Measurements from ENCODE around the gene EXOSC1.

DNA sequence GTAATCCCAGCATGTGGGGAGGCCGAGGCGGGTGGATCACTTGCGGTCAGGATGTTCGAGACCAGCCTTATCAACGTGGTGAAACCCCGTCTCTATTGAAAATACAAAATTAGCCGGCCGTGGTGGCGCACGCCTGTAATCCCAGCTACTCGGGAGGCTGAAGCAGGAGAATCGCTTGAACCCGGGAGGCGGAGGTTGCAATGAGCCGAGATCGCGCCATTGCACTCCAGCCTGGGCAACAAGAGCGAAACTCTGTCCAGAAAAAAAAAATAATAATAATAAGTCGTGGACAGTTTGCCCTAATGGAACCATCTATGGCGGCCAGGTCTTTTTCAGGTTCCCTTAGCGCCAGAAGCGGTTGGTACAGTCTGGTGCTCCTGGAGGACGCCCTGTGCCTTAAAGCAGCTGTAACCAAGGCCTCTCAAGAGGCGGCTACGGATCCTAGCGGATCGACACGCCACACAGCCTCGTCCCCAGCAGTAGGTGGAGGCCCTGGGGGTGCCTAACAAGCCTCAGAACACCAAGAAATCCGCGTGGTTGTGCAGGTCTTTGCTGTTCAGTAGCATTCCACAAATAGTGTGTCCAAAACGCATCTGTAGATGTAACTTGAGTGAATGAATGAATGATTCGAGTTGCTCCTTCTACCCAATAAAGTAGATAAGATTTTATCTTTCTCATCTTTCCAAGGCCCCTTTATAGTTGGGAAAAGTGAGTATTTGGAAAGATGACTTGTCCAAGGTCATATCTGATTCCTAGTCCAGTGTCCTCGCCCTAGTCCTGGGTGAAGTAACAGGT is 18.8 kb downstream of the EXOSC1 start:
- TF ChIP-seq, protein P1, sequence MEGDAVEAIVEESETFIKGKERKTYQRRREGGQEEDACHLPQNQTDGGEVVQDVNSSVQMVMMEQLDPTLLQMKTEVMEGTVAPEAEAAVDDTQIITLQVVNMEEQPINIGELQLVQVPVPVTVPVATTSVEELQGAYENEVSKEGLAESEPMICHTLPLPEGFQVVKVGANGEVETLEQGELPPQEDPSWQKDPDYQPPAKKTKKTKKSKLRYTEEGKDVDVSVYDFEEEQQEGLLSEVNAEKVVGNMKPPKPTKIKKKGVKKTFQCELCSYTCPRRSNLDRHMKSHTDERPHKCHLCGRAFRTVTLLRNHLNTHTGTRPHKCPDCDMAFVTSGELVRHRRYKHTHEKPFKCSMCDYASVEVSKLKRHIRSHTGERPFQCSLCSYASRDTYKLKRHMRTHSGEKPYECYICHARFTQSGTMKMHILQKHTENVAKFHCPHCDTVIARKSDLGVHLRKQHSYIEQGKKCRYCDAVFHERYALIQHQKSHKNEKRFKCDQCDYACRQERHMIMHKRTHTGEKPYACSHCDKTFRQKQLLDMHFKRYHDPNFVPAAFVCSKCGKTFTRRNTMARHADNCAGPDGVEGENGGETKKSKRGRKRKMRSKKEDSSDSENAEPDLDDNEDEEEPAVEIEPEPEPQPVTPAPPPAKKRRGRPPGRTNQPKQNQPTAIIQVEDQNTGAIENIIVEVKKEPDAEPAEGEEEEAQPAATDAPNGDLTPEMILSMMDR (IDR thresholded peaks at IDR 0.05) = no peak
- TF ChIP-seq EZH2 (IDR thresholded peaks at IDR 0.05; ENCODE audit: borderline replicate concordance, insufficient read depth, low read depth, low read length, poor library complexity, severe bottlenecking) = no peak
